Activated CD8-positive, alpha-beta memory T cell treated with anti-CD3 and anti-CD28 coated beads, Interleukin-2, amount 50 U/mL, for 1 hour (primary cell): Measurements from ENCODE around the gene STK24.

ENCODE experiments used
- DNase-seq: peaks from one replicate; pipeline ENCODE4 v3.0.0-alpha.2; 2020; ENCODE audit errors: extremely low read depth

Gene STK24

GRCh38 chr13:98511435-98511834 is 65.5 kb downstream of the STK24 start:
- no peak for DNase-seq

GRCh38 chr13:98510156-98510509 is 66.8 kb downstream of the STK24 start:
- DNase-seq: no peak

GRCh38 chr13:98509271-98510155 is 67.4 kb downstream of the STK24 start:
- DNase-seq: no peak

GRCh38 chr13:98508685-98509084 is 68.2 kb downstream of the STK24 start:
- DNase-seq: no peak

- DNase-seq: no peak
Observed at GRCh38 chr13:98508280-98508679, 68.6 kb downstream of the STK24 start.

- DNase-seq: no peak
Observed at GRCh38 chr13:98507282-98507797, 69.6 kb downstream of the STK24 start.

- no peak for DNase-seq
Observed at GRCh38 chr13:98506728-98507230, 70.1 kb downstream of the STK24 start.

- no peak for DNase-seq
Observed at GRCh38 chr13:98506322-98506721, 70.6 kb downstream of the STK24 start.

- DNase-seq: no peak
Observed at GRCh38 chr13:98505217-98505616, 71.7 kb downstream of the STK24 start.

- no peak for DNase-seq
Observed at GRCh38 chr13:98504371-98504963, 72.4 kb downstream of the STK24 start.

GRCh38 chr13:98504029-98504351 is 72.9 kb downstream of the STK24 start:
- no peak for DNase-seq

GRCh38 chr13:98503175-98504028 is 73.5 kb downstream of the STK24 start:
- no peak for DNase-seq

- no peak for DNase-seq
Observed at GRCh38 chr13:98500963-98501421, 75.9 kb downstream of the STK24 start.

GRCh38 chr13:98496966-98497365 is 79.9 kb downstream of the STK24 start:
- DNase-seq: no peak

- no peak for DNase-seq
Observed at GRCh38 chr13:98496479-98496791, 80.5 kb downstream of the STK24 start.

GRCh38 chr13:98495627-98496478 is 81.1 kb downstream of the STK24 start:
- DNase-seq: no peak

- DNase-seq: no peak
Observed at GRCh38 chr13:98494769-98495168, 82.1 kb downstream of the STK24 start.

- DNase-seq: no peak
Observed at GRCh38 chr13:98493042-98493712, 83.7 kb downstream of the STK24 start.

GRCh38 chr13:98492335-98493041 is 84.4 kb downstream of the STK24 start:
- DNase-seq: no peak

- DNase-seq: no peak
Observed at GRCh38 chr13:98490866-98491265, 86.0 kb downstream of the STK24 start.
